K562 (cell line): ENCODE measurements around the gene ADAM8. TPM values are rescaled to one million over a fixed set of nuclear protein-coding genes. Genes with fewer than 3 reads are reported as not detected.

Source experiments
- ARID1B ChIP-seq: fragments of 450-650 bp; IDR thresholded peaks from 2 replicates; pipeline ENCODE4 v1.6.1; 2016; ENCODE audit warnings: antibody characterized with exemption, mild to moderate bottlenecking, inconsistent platforms
- E2F8 ChIP-seq: fragments of 450-650 bp; IDR thresholded peaks from 2 replicates; pipeline ENCODE4 v1.7.1; 2018; ENCODE audit warnings: mild to moderate bottlenecking, low read depth; ENCODE audit not compliant: partially characterized antibody
- FOS ChIP-seq: IDR thresholded peaks from 3 replicates; pipeline ENCODE4 v1.6.1; 2011; ENCODE audit not compliant: insufficient read length; ENCODE audit errors: extremely low read depth
- HDAC2 ChIP-seq: fragments of 450-650 bp; IDR thresholded peaks from 2 replicates; pipeline ENCODE4 v1.6.1; 2016; ENCODE audit warnings: mild to moderate bottlenecking
- MIER1 ChIP-seq: fragments of 450-650 bp; IDR thresholded peaks from 2 replicates; pipeline ENCODE4 v1.6.1; 2016; ENCODE audit warnings: antibody characterized with exemption, mild to moderate bottlenecking, low read depth
- MLLT1 ChIP-seq, 2 experiments: fragments of 450-650 bp; IDR thresholded peaks; 2 replicates each; pipeline ENCODE4 v1.6.1; 2016
- RBM17 ChIP-seq: fragments of 200-400 bp; formaldehyde crosslinking; IDR thresholded peaks from 2 replicates; pipeline ENCODE4 v1.6.1; 2017; ENCODE audit warnings: low read depth, mild to moderate bottlenecking, low read length, borderline replicate concordance
- TCF15 ChIP-seq: fragments of 250-450 bp; sonication (Bioruptor Pico); IDR thresholded peaks from 2 replicates; pipeline ENCODE4 v1.8.0; 2022; ENCODE audit warnings: moderate library complexity, mild to moderate bottlenecking, inconsistent platforms
- ZNF143 ChIP-seq: sonication (generic); formaldehyde crosslinking; IDR thresholded peaks from 2 replicates; pipeline ENCODE4 v1.9.0; 2022; ENCODE audit warnings: mild to moderate bottlenecking, missing genetic modification reagents
- polyA plus RNA-seq, 8 experiments: library from polyadenylated mRNA; depleted of rRNA in 4 of 8; stranded (reverse) in 5 of 8; unstranded in 3 of 8; fragments of >200 nt; fragmentation: Nextera tagmentation in 2 of 8; fragmentation: Illumina TruSeq in 1 of 8; extraction: Ambion mirVana in 2 of 8; extraction: Trizol in 1 of 8; gene quantifications; 2 replicates each; pipeline versions ENCODE4 v1.2.1 to v1.2.3, GENCODE V29; 2011 to 2014; ENCODE audit warnings: inconsistent platforms in 1 of 8, missing spikeins in 1 of 8
- total RNA-seq, 7 experiments: library from RNA; depleted of rRNA in 6 of 7; stranded (reverse); fragments of >200 nt in 6 of 7; fragmentation: Illumina TruSeq in 2 of 7; extraction: Trizol in 2 of 7; gene quantifications; 2 replicates each; pipeline versions ENCODE4 v1.2.1 to v1.2.3, GENCODE V29; 2011 to 2021; ENCODE audit warnings: low replicate concordance in 1 of 7
- TF ChIP-seq, protein P1 (sequence below): fragments of 450-650 bp; IDR thresholded peaks from 2 replicates; pipeline ENCODE4 v1.6.1; 2016; ENCODE audit warnings: low read depth
- TF ChIP-seq, protein P2 (sequence below): IDR thresholded peaks from 2 replicates; pipeline ENCODE4 v1.6.1; 2012; ENCODE audit warnings: low read depth, low read length, improper control_type of control experiment, borderline replicate concordance

ADAM8 gene
- total and polyA plus RNA-seq, 9 of the 15 experiments (the other 6 are each of a cell fraction or from before 2014, with no cell fraction given), result 0.07 to 7.0 (median 1.1) TPM

DNA sequence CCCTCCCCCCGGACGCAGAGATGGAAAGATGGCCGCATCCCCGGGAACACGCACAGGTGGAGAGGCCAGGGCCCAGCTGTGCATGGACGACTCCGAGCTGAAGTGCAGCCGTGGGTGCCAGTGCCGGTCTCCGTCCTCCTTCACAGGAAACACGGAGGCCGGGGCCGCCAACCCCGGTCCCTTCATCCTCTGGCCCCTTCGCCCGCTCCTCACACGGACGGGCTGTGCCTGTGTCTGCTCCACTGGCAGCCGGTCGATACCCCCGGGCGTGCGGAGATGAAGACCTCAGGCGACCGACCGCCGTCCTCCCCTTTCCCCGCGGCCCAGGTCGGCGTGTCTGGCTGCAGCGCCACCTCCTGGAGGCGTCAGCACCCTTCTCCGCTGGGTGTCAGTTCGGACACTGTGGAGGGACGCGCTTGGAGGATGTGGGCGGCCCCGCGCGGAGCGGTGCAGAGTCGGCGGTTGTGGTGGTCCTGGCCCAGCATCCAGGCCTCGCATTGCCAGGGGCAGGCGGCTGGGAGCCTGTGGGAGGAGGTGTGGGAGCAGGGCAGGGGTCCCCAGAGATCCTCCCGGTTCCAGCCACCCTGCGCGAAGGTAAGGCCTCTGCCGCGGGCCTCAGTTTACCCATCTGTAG, 41.9 kb upstream of the ADAM8 start (continued):
- TF ChIP-seq E2F8, result no peak
- TF ChIP-seq, protein P1, sequence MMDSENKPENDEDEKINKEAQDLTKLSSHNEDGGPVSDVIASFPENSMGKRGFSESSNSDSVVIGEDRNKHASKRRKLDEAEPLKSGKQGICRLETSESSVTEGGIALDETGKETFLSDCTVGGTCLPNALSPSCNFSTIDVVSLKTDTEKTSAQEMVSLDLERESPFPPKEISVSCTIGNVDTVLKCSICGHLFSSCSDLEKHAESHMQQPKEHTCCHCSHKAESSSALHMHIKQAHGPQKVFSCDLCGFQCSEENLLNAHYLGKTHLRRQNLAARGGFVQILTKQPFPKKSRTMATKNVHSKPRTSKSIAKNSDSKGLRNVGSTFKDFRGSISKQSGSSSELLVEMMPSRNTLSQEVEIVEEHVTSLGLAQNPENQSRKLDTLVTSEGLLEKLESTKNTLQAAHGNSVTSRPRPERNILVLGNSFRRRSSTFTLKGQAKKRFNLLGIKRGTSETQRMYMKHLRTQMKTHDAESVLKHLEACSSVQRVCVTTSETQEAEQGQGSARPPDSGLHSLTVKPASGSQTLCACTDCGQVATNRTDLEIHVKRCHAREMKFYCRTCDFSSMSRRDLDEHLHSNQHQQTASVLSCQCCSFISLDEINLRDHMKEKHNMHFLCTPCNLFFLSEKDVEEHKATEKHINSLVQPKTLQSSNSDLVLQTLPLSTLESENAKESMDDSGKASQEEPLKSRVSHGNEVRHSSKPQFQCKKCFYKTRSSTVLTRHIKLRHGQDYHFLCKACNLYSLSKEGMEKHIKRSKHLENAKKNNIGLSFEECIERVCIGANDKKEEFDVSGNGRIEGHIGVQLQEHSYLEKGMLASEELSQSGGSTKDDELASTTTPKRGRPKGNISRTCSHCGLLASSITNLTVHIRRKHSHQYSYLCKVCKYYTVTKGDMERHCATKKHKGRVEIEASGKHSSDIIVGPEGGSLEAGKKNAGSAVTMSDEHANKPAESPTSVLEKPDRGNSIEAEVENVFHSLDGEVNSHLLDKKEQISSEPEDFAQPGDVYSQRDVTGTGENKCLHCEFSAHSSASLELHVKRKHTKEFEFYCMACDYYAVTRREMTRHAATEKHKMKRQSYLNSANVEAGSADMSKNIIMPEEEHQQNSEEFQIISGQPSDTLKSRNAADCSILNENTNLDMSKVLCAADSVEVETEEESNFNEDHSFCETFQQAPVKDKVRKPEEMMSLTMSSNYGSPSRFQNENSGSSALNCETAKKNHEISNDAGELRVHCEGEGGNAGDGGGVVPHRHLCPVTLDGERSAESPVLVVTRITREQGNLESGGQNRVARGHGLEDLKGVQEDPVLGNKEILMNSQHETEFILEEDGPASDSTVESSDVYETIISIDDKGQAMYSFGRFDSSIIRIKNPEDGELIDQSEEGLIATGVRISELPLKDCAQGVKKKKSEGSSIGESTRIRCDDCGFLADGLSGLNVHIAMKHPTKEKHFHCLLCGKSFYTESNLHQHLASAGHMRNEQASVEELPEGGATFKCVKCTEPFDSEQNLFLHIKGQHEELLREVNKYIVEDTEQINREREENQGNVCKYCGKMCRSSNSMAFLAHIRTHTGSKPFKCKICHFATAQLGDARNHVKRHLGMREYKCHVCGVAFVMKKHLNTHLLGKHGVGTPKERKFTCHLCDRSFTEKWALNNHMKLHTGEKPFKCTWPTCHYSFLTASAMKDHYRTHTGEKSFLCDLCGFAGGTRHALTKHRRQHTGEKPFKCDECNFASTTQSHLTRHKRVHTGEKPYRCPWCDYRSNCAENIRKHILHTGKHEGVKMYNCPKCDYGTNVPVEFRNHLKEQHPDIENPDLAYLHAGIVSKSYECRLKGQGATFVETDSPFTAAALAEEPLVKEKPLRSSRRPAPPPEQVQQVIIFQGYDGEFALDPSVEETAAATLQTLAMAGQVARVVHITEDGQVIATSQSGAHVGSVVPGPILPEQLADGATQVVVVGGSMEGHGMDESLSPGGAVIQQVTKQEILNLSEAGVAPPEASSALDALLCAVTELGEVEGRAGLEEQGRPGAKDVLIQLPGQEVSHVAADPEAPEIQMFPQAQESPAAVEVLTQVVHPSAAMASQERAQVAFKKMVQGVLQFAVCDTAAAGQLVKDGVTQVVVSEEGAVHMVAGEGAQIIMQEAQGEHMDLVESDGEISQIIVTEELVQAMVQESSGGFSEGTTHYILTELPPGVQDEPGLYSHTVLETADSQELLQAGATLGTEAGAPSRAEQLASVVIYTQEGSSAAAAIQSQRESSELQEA, result no peak
- TF ChIP-seq MIER1, result no peak
- no peak for TF ChIP-seq MLLT1 (IDR thresholded peaks at IDR 0.05)
- no peak for TF ChIP-seq HDAC2
- TF ChIP-seq ZNF143, result no peak
- TF ChIP-seq ARID1B, result no peak
- no peak for TF ChIP-seq TCF15 (CRISPR knock-in tag)
- TF ChIP-seq, protein P2, sequence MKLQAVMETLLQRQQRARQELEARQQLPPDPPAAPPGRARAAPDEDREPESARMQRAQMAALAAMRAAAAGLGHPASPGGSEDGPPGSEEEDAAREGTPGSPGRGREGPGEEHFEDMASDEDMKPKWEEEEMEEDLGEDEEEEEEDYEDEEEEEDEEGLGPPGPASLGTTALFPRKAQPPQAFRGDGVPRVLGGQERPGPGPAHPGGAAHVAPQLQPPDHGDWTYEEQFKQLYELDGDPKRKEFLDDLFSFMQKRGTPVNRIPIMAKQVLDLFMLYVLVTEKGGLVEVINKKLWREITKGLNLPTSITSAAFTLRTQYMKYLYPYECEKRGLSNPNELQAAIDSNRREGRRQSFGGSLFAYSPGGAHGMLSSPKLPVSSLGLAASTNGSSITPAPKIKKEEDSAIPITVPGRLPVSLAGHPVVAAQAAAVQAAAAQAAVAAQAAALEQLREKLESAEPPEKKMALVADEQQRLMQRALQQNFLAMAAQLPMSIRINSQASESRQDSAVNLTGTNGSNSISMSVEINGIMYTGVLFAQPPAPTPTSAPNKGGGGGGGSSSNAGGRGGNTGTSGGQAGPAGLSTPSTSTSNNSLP, result no peak
- TF ChIP-seq RBM17, result no peak
- TF ChIP-seq FOS, result no peak
